Mesothelial cell of epicardium (in vitro differentiated cells): ENCODE data around the gene CEP112. TPM values are rescaled to one million over a fixed set of nuclear protein-coding genes. Genes with fewer than 3 reads are reported as not detected.

Source experiments
- DNase-seq, 2 experiments: peaks; one replicate each; pipeline ENCODE4 v3.0.0; 2021; ENCODE audit warnings: low spot score in 2 of 2; ENCODE audit not compliant: unreplicated experiment in 2 of 2
- H3K27ac Mint-ChIP-seq: 2 replicates; pipeline ENCODE4 v1.8.0; 2021; ENCODE audit warnings: mixed read lengths
- H3K27me3 Mint-ChIP-seq: 2 replicates; pipeline ENCODE4 v1.8.0; 2021; ENCODE audit warnings: low read depth, mixed read lengths
- H3K36me3 Mint-ChIP-seq: 2 replicates; pipeline ENCODE4 v1.8.0; 2021; ENCODE audit warnings: mixed read lengths
- H3K4me1 Mint-ChIP-seq: 2 replicates; pipeline ENCODE4 v1.8.0; 2021; ENCODE audit warnings: mixed read lengths
- H3K4me3 Mint-ChIP-seq: 2 replicates; pipeline ENCODE4 v1.8.0; 2021; ENCODE audit warnings: mild to moderate bottlenecking, moderate library complexity, mixed read lengths
- H3K9me3 Mint-ChIP-seq: 2 replicates; pipeline ENCODE4 v1.8.0; 2021; ENCODE audit warnings: mixed read lengths
- total RNA-seq: library from RNA; stranded (reverse); gene quantifications from 3 replicates; pipeline ENCODE4 v1.2.1, GENCODE V29; 2021
- TF ChIP-seq, protein P1 (sequence below): fragments of 200-600 bp; sonication (generic); IDR thresholded peaks from one replicate; pipeline ENCODE4 v1.5.0; 2021; ENCODE audit warnings: antibody characterized with exemption; ENCODE audit not compliant: unreplicated experiment

Gene CEP112
- total RNA-seq, 1 donor from 2014 or later = 24.0 TPM

DNA sequence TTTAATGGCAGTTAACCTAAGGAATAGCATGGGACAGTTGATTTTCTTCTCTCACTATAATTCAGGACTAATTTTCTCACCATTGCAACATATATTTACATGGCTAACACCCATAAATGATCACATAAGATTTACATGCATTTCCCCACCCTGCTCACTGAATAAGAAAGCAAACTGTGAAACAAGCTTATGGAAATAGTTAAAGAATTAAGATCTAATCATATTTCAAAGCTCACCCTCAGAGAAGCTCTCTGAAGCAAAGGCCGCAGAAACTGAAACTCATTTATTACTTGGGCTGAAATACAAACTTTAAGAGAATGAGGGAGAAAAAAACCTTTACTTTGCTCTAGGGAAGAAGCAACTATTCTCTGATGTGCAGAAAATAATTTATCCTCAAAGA is 411.8 kb downstream of the CEP112 start:
- Mint-ChIP-seq H3K36me3 (peaks cover 10% of the 10 kb centered on the region), H3K27ac (peak overlapping the region; percentile 82), H3K4me3 (no peak overlapping the region), H3K4me1 (peaks cover 16% of the 10 kb centered on the region), H3K9me3 (peaks cover 19% of the 10 kb centered on the region), H3K27me3 (no peaks in the 10 kb centered on the region)
- TF ChIP-seq, protein P1, sequence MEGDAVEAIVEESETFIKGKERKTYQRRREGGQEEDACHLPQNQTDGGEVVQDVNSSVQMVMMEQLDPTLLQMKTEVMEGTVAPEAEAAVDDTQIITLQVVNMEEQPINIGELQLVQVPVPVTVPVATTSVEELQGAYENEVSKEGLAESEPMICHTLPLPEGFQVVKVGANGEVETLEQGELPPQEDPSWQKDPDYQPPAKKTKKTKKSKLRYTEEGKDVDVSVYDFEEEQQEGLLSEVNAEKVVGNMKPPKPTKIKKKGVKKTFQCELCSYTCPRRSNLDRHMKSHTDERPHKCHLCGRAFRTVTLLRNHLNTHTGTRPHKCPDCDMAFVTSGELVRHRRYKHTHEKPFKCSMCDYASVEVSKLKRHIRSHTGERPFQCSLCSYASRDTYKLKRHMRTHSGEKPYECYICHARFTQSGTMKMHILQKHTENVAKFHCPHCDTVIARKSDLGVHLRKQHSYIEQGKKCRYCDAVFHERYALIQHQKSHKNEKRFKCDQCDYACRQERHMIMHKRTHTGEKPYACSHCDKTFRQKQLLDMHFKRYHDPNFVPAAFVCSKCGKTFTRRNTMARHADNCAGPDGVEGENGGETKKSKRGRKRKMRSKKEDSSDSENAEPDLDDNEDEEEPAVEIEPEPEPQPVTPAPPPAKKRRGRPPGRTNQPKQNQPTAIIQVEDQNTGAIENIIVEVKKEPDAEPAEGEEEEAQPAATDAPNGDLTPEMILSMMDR = no peak
- no peak for DNase-seq

DNA sequence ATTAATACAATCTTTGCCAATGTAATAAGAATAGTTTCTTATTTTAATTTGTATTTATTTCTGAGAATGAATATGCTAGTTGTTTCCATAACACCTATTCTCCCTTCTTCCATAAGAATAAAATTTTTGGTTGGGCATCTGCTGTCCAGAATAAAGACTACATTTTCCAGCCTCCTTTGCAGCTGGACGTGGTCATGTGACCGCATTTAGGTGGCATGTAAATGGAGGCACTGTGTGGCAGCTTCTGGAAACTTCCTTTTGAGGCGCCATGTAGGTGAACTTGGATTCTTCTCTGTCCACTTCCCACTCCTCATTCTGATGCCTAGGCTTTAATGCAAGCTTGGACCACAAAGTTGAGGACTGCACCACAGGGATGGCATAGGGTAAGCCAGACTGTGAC is 415.0 kb downstream of the CEP112 start:
- peaks cover 4% of the 10 kb centered on the region for H3K36me3 Mint-ChIP-seq
- peaks cover 10% of the 10 kb centered on the region for H3K9me3 Mint-ChIP-seq
- no peak overlapping the region for H3K27ac Mint-ChIP-seq
- peaks cover 12% of the 10 kb centered on the region for H3K4me1 Mint-ChIP-seq
- H3K4me3 Mint-ChIP-seq = no peak overlapping the region
- DNase-seq = no peak
- TF ChIP-seq, protein P1 = no peak
- no peaks in the 10 kb centered on the region for H3K27me3 Mint-ChIP-seq

DNA sequence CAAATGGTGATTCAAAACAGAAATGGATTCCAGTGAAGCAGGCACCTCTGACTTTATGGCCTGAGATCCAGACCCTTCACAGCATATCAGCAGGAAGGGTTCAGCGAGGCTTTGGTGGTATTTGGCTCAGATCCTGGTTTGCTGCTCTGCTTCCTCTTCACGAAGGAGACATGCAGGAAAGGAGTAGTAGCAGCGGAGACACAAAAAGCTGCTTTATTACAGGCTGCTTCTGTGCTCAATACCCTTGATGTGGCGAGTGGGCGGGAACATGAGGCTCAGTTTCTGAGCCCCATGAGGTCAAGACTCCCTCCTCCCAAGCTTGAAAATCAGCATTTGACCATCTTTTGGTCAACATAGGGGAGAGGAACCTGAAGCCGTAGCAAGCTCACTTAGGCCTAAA is 417.1 kb downstream of the CEP112 start:
- DNase-seq = no peak
- no peaks in the 10 kb centered on the region for H3K36me3 Mint-ChIP-seq
- no peaks in the 10 kb centered on the region for H3K27me3 Mint-ChIP-seq
- TF ChIP-seq, protein P1 = no peak
- H3K27ac Mint-ChIP-seq = peak overlapping the region; percentile 31
- H3K4me3 Mint-ChIP-seq = no peak overlapping the region
- peaks cover 5% of the 10 kb centered on the region for H3K4me1 Mint-ChIP-seq
- H3K9me3 Mint-ChIP-seq = no peaks in the 10 kb centered on the region

DNA sequence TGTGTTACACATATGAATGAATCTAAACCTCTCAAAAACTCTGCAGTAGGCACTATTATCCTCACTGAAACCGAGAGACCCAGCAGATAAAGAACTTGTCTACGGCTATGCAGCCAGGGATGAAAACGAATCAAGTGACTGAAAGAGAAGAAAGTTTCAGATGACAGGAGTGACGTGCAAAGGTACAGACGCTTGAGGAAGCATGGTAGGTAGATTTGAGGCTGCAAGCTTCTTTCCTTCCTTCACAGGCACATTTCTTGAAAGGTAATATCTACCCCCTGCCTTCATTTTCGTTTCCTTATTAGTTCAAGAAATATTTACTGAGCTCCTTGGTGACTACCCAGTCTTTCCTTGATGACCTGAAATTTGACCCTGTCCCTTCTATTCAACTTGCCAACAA is 418.9 kb downstream of the CEP112 start:
- no peaks in the 10 kb centered on the region for H3K9me3 Mint-ChIP-seq
- H3K27ac Mint-ChIP-seq = no peak overlapping the region
- H3K4me1 Mint-ChIP-seq = peaks cover 4% of the 10 kb centered on the region
- H3K36me3 Mint-ChIP-seq = no peaks in the 10 kb centered on the region
- no peak overlapping the region for H3K4me3 Mint-ChIP-seq
- TF ChIP-seq, protein P1 = no peak
- no peaks in the 10 kb centered on the region for H3K27me3 Mint-ChIP-seq
- no peak for DNase-seq

DNA sequence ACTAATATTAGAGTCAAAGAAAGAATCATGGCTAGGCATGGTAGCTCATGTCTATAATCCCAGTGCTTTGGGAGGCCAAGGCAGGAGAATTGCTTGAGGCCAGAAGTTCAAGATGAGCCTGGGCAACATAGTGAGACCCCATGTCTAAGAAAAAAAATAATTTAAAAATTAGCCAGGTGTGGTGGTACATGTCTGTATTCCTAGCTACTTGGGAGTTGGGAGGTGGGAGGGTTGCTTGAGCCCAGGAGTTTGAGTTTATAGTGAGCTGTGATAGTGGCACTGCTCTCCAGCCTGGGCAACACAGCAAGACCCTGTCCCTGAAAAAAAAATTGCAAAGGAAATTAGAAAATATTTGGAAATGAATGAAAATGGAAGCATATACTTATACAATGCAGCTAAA is 420.2 kb downstream of the CEP112 start:
- no peak for DNase-seq
- Mint-ChIP-seq H3K36me3 (no peaks in the 10 kb centered on the region), H3K4me3 (no peak overlapping the region), H3K4me1 (peaks cover 4% of the 10 kb centered on the region), H3K27me3 (no peaks in the 10 kb centered on the region), H3K9me3 (peaks cover 9% of the 10 kb centered on the region), H3K27ac (no peak overlapping the region)
- TF ChIP-seq, protein P1 = no peak

DNA sequence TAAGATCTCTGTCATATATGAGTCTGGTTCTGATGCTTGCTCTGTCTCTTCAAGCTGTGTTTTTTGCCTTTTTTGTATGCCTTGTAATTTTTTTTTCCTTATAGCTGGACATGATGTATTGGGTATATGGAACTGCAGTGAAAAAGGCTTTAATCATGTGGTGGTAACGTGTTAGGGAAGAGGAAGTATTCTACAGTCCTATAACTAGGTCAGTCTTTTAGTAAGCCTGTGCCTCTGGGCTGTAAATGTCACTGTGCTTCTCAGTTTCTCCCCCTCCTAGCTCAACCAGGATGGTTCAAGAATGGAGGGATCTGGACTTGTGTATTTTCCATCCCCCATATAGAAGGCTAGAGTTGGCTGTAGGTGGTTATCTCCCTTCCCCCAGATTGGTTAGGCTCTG is 428.1 kb downstream of the CEP112 start:
- Mint-ChIP-seq H3K9me3 (peaks cover 37% of the 10 kb centered on the region), H3K36me3 (peaks cover 3% of the 10 kb centered on the region), H3K4me1 (no peaks in the 10 kb centered on the region), H3K4me3 (no peak overlapping the region), H3K27me3 (no peaks in the 10 kb centered on the region), H3K27ac (no peak overlapping the region)
- no peak for DNase-seq
- TF ChIP-seq, protein P1 = no peak
